GM18909 (cell line): ENCODE data around the gene MCTP1.

Experiments used
- ATAC-seq: cut with Tn5 transposase; IDR thresholded peaks from one replicate; pipeline ENCODE4 v1.9.1; 2021; ENCODE audit warnings: mild to moderate bottlenecking; ENCODE audit not compliant: unreplicated experiment, poor library complexity

Gene MCTP1

GRCh38 chr5:94903726-94904125 is 381.2 kb downstream of the MCTP1 start:
- ATAC-seq = no peak

- ATAC-seq = peak; percentile 94
Measured at GRCh38 chr5:94901191-94901979, 383.5 kb downstream of the MCTP1 start.

- no peak for ATAC-seq
Measured at GRCh38 chr5:94900006-94900505, 384.8 kb downstream of the MCTP1 start.

- no peak for ATAC-seq
Measured at GRCh38 chr5:94893412-94894135, 391.3 kb downstream of the MCTP1 start.

- ATAC-seq = no peak
Measured at GRCh38 chr5:94891972-94892371, 392.9 kb downstream of the MCTP1 start.

- ATAC-seq = no peak
Measured at GRCh38 chr5:94891565-94891964, 393.3 kb downstream of the MCTP1 start.

- no peak for ATAC-seq
Measured at GRCh38 chr5:94890907-94891306, 394.0 kb downstream of the MCTP1 start.

- ATAC-seq = no peak
Measured at GRCh38 chr5:94888674-94889073, 396.2 kb downstream of the MCTP1 start.

GRCh38 chr5:94885931-94886330 is 399.0 kb downstream of the MCTP1 start:
- ATAC-seq = no peak

- ATAC-seq = no peak
Measured at GRCh38 chr5:94884311-94884710, 400.6 kb downstream of the MCTP1 start.

- no peak for ATAC-seq
Measured at GRCh38 chr5:94872526-94872925, 412.4 kb downstream of the MCTP1 start.

GRCh38 chr5:94870511-94871183 is 414.2 kb downstream of the MCTP1 start:
- ATAC-seq = no peak

- no peak for ATAC-seq
Measured at GRCh38 chr5:94869921-94870320, 415.0 kb downstream of the MCTP1 start.

- no peak for ATAC-seq
Measured at GRCh38 chr5:94863951-94864350, 420.9 kb downstream of the MCTP1 start.

GRCh38 chr5:94857111-94857510 is 427.8 kb downstream of the MCTP1 start:
- no peak for ATAC-seq

- no peak for ATAC-seq
Measured at GRCh38 chr5:94856257-94856800, 428.6 kb downstream of the MCTP1 start.

GRCh38 chr5:94855543-94855942 is 429.4 kb downstream of the MCTP1 start:
- ATAC-seq = no peak

- ATAC-seq = no peak
Measured at GRCh38 chr5:94853120-94853519, 431.8 kb downstream of the MCTP1 start.

GRCh38 chr5:94850960-94851359 is 433.9 kb downstream of the MCTP1 start:
- ATAC-seq = no peak

GRCh38 chr5:94849821-94850736 is 434.8 kb downstream of the MCTP1 start:
- peak; percentile 91 for ATAC-seq
